ENCODE results near the gene MYO15B. TPM values are rescaled to one million over a fixed set of nuclear protein-coding genes. Genes with fewer than 3 reads are reported as not detected.

MYO15B gene
- total and polyA plus RNA-seq, 2 of the 13 experiments (the other 11 are each of a cell fraction or from before 2014, with no cell fraction given), result 2.8 to 8.1 TPM

DNA sequence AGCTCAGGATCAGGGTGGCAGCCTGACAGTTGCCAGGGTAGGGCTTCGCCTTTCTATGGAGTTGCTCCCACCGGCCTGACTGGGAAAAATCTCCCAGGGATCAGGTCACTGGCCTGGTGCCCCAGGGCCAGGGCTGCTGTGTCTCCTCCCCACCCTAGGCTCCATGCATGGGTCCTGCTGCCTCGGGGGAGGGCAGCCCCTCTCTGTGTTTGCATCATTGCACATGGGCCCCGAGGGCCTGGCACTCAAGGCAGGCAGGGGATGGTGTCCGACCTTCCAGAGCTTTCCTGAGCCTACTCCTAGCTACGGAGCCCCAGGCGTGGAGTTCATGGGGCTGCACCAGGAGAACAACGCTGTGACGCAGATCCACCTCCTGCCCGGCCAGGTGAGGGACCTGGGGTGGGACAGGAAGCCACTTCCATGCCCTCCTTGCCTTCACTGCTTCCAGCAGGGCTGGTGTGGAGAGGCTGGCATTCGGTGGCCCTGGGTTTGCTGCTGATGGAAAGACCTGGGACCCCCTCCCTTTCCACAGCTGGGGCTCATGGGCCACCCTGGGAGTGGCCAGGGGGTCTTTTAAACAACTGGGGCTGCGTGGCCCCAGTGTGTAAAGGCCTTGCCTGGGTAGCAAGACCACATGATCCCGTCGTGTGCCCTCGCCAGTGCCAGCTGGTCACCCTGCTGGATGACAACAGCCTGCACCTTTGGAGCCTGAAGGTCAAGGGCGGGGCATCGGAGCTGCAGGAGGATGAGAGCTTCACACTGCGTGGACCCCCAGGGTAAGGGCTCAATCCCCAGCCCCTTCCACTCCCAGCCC, 29.5 kb upstream of the MYO15B start (continued):
- TF ChIP-seq, protein P1, sequence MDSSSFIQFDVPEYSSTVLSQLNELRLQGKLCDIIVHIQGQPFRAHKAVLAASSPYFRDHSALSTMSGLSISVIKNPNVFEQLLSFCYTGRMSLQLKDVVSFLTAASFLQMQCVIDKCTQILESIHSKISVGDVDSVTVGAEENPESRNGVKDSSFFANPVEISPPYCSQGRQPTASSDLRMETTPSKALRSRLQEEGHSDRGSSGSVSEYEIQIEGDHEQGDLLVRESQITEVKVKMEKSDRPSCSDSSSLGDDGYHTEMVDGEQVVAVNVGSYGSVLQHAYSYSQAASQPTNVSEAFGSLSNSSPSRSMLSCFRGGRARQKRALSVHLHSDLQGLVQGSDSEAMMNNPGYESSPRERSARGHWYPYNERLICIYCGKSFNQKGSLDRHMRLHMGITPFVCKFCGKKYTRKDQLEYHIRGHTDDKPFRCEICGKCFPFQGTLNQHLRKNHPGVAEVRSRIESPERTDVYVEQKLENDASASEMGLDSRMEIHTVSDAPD (CRISPR knock-in tag; IDR thresholded peaks at IDR 0.05), result peak; percentile 28; the same call in 1 of the 2 replicates
- TF ChIP-seq, protein P2, sequence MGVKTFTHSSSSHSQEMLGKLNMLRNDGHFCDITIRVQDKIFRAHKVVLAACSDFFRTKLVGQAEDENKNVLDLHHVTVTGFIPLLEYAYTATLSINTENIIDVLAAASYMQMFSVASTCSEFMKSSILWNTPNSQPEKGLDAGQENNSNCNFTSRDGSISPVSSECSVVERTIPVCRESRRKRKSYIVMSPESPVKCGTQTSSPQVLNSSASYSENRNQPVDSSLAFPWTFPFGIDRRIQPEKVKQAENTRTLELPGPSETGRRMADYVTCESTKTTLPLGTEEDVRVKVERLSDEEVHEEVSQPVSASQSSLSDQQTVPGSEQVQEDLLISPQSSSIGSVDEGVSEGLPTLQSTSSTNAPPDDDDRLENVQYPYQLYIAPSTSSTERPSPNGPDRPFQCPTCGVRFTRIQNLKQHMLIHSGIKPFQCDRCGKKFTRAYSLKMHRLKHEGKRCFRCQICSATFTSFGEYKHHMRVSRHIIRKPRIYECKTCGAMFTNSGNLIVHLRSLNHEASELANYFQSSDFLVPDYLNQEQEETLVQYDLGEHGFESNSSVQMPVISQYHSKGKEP (CRISPR knock-in tag; IDR thresholded peaks at IDR 0.05), result no peak
- TF ChIP-seq CEBPB (IDR thresholded peaks at IDR 0.05; ENCODE audit: borderline replicate concordance, low read depth, low read length), result no peak
- no peak for TF ChIP-seq PPARG (CRISPR knock-in tag; conservative IDR thresholded peaks at IDR 0.05)
- TF ChIP-seq ZNF124 (CRISPR knock-in tag; IDR thresholded peaks at IDR 0.05), result no peak
- no peak for TF ChIP-seq ZNF274 (CRISPR knock-in tag; IDR thresholded peaks at IDR 0.05)
- TF ChIP-seq, protein P3, sequence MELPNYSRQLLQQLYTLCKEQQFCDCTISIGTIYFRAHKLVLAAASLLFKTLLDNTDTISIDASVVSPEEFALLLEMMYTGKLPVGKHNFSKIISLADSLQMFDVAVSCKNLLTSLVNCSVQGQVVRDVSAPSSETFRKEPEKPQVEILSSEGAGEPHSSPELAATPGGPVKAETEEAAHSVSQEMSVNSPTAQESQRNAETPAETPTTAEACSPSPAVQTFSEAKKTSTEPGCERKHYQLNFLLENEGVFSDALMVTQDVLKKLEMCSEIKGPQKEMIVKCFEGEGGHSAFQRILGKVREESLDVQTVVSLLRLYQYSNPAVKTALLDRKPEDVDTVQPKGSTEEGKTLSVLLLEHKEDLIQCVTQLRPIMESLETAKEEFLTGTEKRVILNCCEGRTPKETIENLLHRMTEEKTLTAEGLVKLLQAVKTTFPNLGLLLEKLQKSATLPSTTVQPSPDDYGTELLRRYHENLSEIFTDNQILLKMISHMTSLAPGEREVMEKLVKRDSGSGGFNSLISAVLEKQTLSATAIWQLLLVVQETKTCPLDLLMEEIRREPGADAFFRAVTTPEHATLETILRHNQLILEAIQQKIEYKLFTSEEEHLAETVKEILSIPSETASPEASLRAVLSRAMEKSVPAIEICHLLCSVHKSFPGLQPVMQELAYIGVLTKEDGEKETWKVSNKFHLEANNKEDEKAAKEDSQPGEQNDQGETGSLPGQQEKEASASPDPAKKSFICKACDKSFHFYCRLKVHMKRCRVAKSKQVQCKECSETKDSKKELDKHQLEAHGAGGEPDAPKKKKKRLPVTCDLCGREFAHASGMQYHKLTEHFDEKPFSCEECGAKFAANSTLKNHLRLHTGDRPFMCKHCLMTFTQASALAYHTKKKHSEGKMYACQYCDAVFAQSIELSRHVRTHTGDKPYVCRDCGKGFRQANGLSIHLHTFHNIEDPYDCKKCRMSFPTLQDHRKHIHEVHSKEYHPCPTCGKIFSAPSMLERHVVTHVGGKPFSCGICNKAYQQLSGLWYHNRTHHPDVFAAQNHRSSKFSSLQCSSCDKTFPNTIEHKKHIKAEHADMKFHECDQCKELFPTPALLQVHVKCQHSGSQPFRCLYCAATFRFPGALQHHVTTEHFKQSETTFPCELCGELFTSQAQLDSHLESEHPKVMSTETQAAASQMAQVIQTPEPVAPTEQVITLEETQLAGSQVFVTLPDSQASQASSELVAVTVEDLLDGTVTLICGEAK (IDR thresholded peaks at IDR 0.05), result no peak
- TF ChIP-seq, protein P3 (CRISPR knock-in tag; IDR thresholded peaks at IDR 0.05), result no peak; the same call in 1 of the 2 replicates
- TF ChIP-seq, protein P4, sequence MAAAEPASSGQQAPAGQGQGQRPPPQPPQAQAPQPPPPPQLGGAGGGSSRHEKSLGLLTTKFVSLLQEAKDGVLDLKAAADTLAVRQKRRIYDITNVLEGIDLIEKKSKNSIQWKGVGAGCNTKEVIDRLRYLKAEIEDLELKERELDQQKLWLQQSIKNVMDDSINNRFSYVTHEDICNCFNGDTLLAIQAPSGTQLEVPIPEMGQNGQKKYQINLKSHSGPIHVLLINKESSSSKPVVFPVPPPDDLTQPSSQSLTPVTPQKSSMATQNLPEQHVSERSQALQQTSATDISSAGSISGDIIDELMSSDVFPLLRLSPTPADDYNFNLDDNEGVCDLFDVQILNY (CRISPR knock-in tag; conservative IDR thresholded peaks at IDR 0.05), result peak; percentile 17; the same call in 1 of the 2 replicates
- TF ChIP-seq, protein P5, sequence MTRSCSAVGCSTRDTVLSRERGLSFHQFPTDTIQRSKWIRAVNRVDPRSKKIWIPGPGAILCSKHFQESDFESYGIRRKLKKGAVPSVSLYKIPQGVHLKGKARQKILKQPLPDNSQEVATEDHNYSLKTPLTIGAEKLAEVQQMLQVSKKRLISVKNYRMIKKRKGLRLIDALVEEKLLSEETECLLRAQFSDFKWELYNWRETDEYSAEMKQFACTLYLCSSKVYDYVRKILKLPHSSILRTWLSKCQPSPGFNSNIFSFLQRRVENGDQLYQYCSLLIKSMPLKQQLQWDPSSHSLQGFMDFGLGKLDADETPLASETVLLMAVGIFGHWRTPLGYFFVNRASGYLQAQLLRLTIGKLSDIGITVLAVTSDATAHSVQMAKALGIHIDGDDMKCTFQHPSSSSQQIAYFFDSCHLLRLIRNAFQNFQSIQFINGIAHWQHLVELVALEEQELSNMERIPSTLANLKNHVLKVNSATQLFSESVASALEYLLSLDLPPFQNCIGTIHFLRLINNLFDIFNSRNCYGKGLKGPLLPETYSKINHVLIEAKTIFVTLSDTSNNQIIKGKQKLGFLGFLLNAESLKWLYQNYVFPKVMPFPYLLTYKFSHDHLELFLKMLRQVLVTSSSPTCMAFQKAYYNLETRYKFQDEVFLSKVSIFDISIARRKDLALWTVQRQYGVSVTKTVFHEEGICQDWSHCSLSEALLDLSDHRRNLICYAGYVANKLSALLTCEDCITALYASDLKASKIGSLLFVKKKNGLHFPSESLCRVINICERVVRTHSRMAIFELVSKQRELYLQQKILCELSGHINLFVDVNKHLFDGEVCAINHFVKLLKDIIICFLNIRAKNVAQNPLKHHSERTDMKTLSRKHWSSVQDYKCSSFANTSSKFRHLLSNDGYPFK (CRISPR knock-in tag; IDR thresholded peaks at IDR 0.05; ENCODE audit: borderline replicate concordance), result no peak
- no peak for TF ChIP-seq ZKSCAN1 (IDR thresholded peaks at IDR 0.05; ENCODE audit: low read length)
- no peak for TF ChIP-seq TCF7L2 (IDR thresholded peaks at IDR 0.05; ENCODE audit: low read depth, low read length)
- no peak for TF ChIP-seq TARDBP (CRISPR knock-in tag; IDR thresholded peaks at IDR 0.05)

All from HepG2 (cell line).